Measurements from ENCODE around the gene CSNK1G2. TPM values are rescaled to one million over a fixed set of nuclear protein-coding genes. Genes with fewer than 3 reads are reported as not detected.

The CSNK1G2 gene
- total RNA-seq, 2 donors from 2014 or later, result 55.5 to 92.4 TPM

GRCh38 chr19:1998712-1999708 lies 58.0 kb downstream of the CSNK1G2 start:
- Histone ChIP-seq H3K9me3 (no peaks in the 10 kb centered on the region), H3K27ac (no peak overlapping the region), H3K4me3 (no peak overlapping the region), H3K4me1 (ENCODE audit: control insufficient read depth in 1 of 2, low read depth in 2 of 2) (no peaks in the 10 kb centered on the region), H3K36me3 (peaks cover 32% of the 10 kb centered on the region), H3K27me3 (replicated peaks; ENCODE audit: insufficient read depth) (no peaks in the 10 kb centered on the region)
- no peak for TF ChIP-seq CTCF (IDR thresholded peaks at IDR 0.05)
- DNase-seq (ENCODE audit: low spot score), result no peak
- no peak for ATAC-seq (ENCODE audit: insufficient number of reproducible peaks, low FRiP score, low read depth)

GRCh38 chr19:1999856-2000515 lies 59.0 kb downstream of the CSNK1G2 start:
- Histone ChIP-seq H3K27ac (no peak overlapping the region), H3K4me1 (ENCODE audit: control insufficient read depth in 1 of 2, low read depth in 2 of 2) (no peaks in the 10 kb centered on the region), H3K4me3 (no peak overlapping the region), H3K36me3 (peaks cover 32% of the 10 kb centered on the region), H3K27me3 (replicated peaks; ENCODE audit: insufficient read depth) (no peaks in the 10 kb centered on the region), H3K9me3 (no peaks in the 10 kb centered on the region)
- no peak for TF ChIP-seq CTCF (IDR thresholded peaks at IDR 0.05)
- ATAC-seq (ENCODE audit: insufficient number of reproducible peaks, low FRiP score, low read depth) (no peak), DNase-seq (ENCODE audit: low spot score) (no peak)

GRCh38 chr19:2003874-2004273 lies 62.9 kb downstream of the CSNK1G2 start:
- DNase-seq (ENCODE audit: low spot score) (no peak), ATAC-seq (ENCODE audit: insufficient number of reproducible peaks, low FRiP score, low read depth) (no peak)
- no peak overlapping the region for H3K27ac ChIP-seq
- TF ChIP-seq CTCF (IDR thresholded peaks at IDR 0.05), result no peak
- H3K36me3 ChIP-seq, result peaks cover 16% of the 10 kb centered on the region
- H3K4me1 ChIP-seq (ENCODE audit: control insufficient read depth in 1 of 2, low read depth in 2 of 2), result no peaks in the 10 kb centered on the region
- H3K27me3 ChIP-seq (replicated peaks; ENCODE audit: insufficient read depth), result no peaks in the 10 kb centered on the region
- no peaks in the 10 kb centered on the region for H3K9me3 ChIP-seq
- H3K4me3 ChIP-seq, result no peak overlapping the region

- Histone ChIP-seq H3K4me1 (ENCODE audit: control insufficient read depth in 1 of 2, low read depth in 2 of 2) (peaks cover 9 to 12% of the 10 kb centered on the region in 2 donors), H3K27me3 (replicated peaks; ENCODE audit: insufficient read depth) (no peaks in the 10 kb centered on the region), H3K27ac (no peak overlapping the region), H3K9me3 (no peaks in the 10 kb centered on the region), H3K4me3 (no peak overlapping the region), H3K36me3 (no peaks in the 10 kb centered on the region)
- DNase-seq (ENCODE audit: low spot score) (no peak), ATAC-seq (ENCODE audit: insufficient number of reproducible peaks, low FRiP score, low read depth) (no peak)
- TF ChIP-seq CTCF (IDR thresholded peaks at IDR 0.05), result no peak
These were observed 69.2 kb downstream of the CSNK1G2 start for GRCh38 chr19:2010135-2010668.

- Histone ChIP-seq H3K36me3 (no peaks in the 10 kb centered on the region), H3K4me3 (no peak overlapping the region), H3K9me3 (no peaks in the 10 kb centered on the region), H3K27ac (no peak overlapping the region), H3K27me3 (replicated peaks; ENCODE audit: insufficient read depth) (no peaks in the 10 kb centered on the region), H3K4me1 (ENCODE audit: control insufficient read depth in 1 of 2, low read depth in 2 of 2) (peaks cover 10 to 14% of the 10 kb centered on the region in 2 donors)
- no peak for TF ChIP-seq CTCF (IDR thresholded peaks at IDR 0.05)
- ATAC-seq (ENCODE audit: insufficient number of reproducible peaks, low FRiP score, low read depth) (no peak), DNase-seq (ENCODE audit: low spot score) (no peak)
These were observed 70.2 kb downstream of the CSNK1G2 start for GRCh38 chr19:2011169-2011568.
